GM19023 (cell line): Measurements from ENCODE around the gene SENP2.

Experiments
- ATAC-seq: cut with Tn5 transposase; IDR thresholded peaks from one replicate; pipeline ENCODE4 v1.9.1; 2021; ENCODE audit warnings: mild to moderate bottlenecking, moderate library complexity; ENCODE audit not compliant: unreplicated experiment

The SENP2 gene

GRCh38 chr3:185678027-185678426 is 91.9 kb downstream of the SENP2 start:
- no peak for ATAC-seq

- ATAC-seq: no peak
Measured at GRCh38 chr3:185680231-185680630, 94.1 kb downstream of the SENP2 start.
